HCT116 (cell line): ENCODE measurements around the gene CASR. TPM values are rescaled to one million over a fixed set of nuclear protein-coding genes. Genes with fewer than 3 reads are reported as not detected.
A peak's percentile ranks its signal among the peaks of the same experiment; 100 is the strongest.

Experiments used
- ATAC-seq: fragments of 200-7000 bp; cut with Tn5 transposase; 2 replicates; pipeline ENCODE4 v1.9.1; 2020; ENCODE audit warnings: mild to moderate bottlenecking, moderate library complexity
- BruUV-seq: library from RNA; stranded (reverse); fragments of 400-500 nt; replicated peaks from 2 replicates; lab custom pipeline; 2021; lab: Mats Ljungman, UMichigan
- CTCF ChIA-PET: fragments of 300-600 bp; sonication (Branson Sonifier 250); formaldehyde crosslinking; loops from one replicate; lab custom pipeline; 2021; ENCODE audit warnings: antibody characterized with exemption; lab: Charles Lee
- POLR2A ChIA-PET: fragments of 300-600, 350-600 bp; sonication (Branson Sonifier 250); formaldehyde crosslinking; loops from one replicate; lab custom pipeline; 2021; ENCODE audit warnings: antibody characterized with exemption; lab: Charles Lee
- RAD21 ChIA-PET, 2 experiments: fragments of 300-600 bp; sonication (Branson Sonifier 250); formaldehyde crosslinking; loops; one replicate each; lab custom pipeline; 2023; ENCODE audit warnings: low total read pairs in 2 of 2; ENCODE audit not compliant: uncharacterized antibody in 2 of 2, unreplicated experiment in 2 of 2, low non-redundant PET in 1 of 2; lab: Charles Lee
- DNase-seq: peaks from one replicate; pipeline ENCODE4 v3.0.0-alpha.2; 2010; ENCODE audit warnings: low read depth, low spot score
- H2AFZ ChIP-seq: fragments of 200-600 bp; shearing (Covaris generic), sonication (generic); 2 replicates; pipeline ENCODE4 v1.6.1; 2017; ENCODE audit warnings: low read depth, mixed run types, mixed read lengths, antibody characterized with exemption, low read length; ENCODE audit not compliant: poor library complexity, severe bottlenecking
- H3K27ac ChIP-seq: 2 replicates; pipeline ENCODE4 v1.5.1; 2012; ENCODE audit warnings: low read depth, low read length
- H3K27me3 ChIP-seq: fragments of 200-600 bp; sonication (generic); 2 replicates; pipeline ENCODE4 v1.6.1; 2016; ENCODE audit warnings: mixed run types, low read length, mixed read lengths; ENCODE audit not compliant: insufficient read depth
- H3K36me3 ChIP-seq, 2 experiments: fragments of 200-500 bp in 1 of 2; fragments of 200-600 bp in 1 of 2; sonication (Bioruptor generic) in 1 of 2; sonication (generic) in 1 of 2; 2 replicates each; pipeline versions ENCODE4 v1.5.1 to v1.6.1; 2014 to 2016; ENCODE audit warnings: low read length in 2 of 2, inconsistent platforms in 1 of 2, mixed read lengths in 1 of 2, mixed run types in 1 of 2; ENCODE audit not compliant: insufficient read depth in 2 of 2, control insufficient read depth in 1 of 2
- H3K4me1 ChIP-seq, 2 experiments: fragments of 200-600 bp in 1 of 2; sonication (generic) in 1 of 2; 2 replicates each; pipeline versions ENCODE4 v1.5.1 to v1.6.1; 2012 to 2017; ENCODE audit warnings: low read length in 2 of 2, inconsistent platforms in 1 of 2, mild to moderate bottlenecking in 1 of 2, mixed read lengths in 1 of 2, mixed run types in 1 of 2, moderate library complexity in 1 of 2; ENCODE audit not compliant: insufficient read depth in 2 of 2, control insufficient read depth in 1 of 2
- H3K4me2 ChIP-seq: fragments of 200-600 bp; sonication (generic); 2 replicates; pipeline ENCODE4 v1.6.1; 2017; ENCODE audit warnings: mixed run types, low read length, mixed read lengths
- H3K4me3 ChIP-seq, 2 experiments: fragments of 200-600 bp in 1 of 2; sonication (generic) in 1 of 2; replicated peaks in 1 of 2; 2 replicates each; pipeline ENCODE4 v1.5.1; 2011 to 2016; ENCODE audit warnings: low read length in 2 of 2, control low read depth in 1 of 2, low read depth in 1 of 2, mild to moderate bottlenecking in 1 of 2, mixed read lengths in 1 of 2, mixed run types in 1 of 2
- H3K79me2 ChIP-seq: fragments of 200-600 bp; sonication (generic); 2 replicates; pipeline ENCODE4 v1.6.1; 2017; ENCODE audit warnings: mild to moderate bottlenecking, mixed run types, low read length, moderate library complexity, mixed read lengths; ENCODE audit not compliant: insufficient read depth
- H3K9ac ChIP-seq: fragments of 200-600 bp; sonication (generic); 2 replicates; pipeline ENCODE4 v1.6.1; 2016; ENCODE audit warnings: low read length, mixed read lengths
- H3K9me2 ChIP-seq: fragments of 200-600 bp; sonication (generic), shearing (Covaris generic); 2 replicates; pipeline ENCODE4 v1.6.1; 2017; ENCODE audit warnings: mixed run types, mild to moderate bottlenecking, moderate library complexity; ENCODE audit not compliant: insufficient read depth
- H3K9me3 ChIP-seq, 2 experiments: fragments of 200-500 bp in 1 of 2; fragments of 200-600 bp in 1 of 2; sonication (Bioruptor generic) in 1 of 2; sonication (generic) in 1 of 2; 2 replicates each; pipeline ENCODE4 v1.6.1; 2014 to 2017; ENCODE audit warnings: low read length in 2 of 2, mixed read lengths in 2 of 2, inconsistent platforms in 1 of 2, low read depth in 1 of 2, mild to moderate bottlenecking in 1 of 2, mixed run types in 1 of 2, moderate library complexity in 1 of 2; ENCODE audit not compliant: control insufficient read depth in 1 of 2, insufficient read depth in 1 of 2
- H4K20me1 ChIP-seq: fragments of 200-600 bp; sonication (generic), shearing (Covaris generic); 2 replicates; pipeline ENCODE4 v1.6.1; 2017; ENCODE audit warnings: mixed run types, mild to moderate bottlenecking, moderate library complexity; ENCODE audit not compliant: insufficient read depth
- ATF3 ChIP-seq: IDR thresholded peaks from 2 replicates; pipeline ENCODE4 v1.6.1; 2012
- CTCF ChIP-seq, 3 experiments: fragments of 200-600 bp in 1 of 3; sonication (generic) in 1 of 3; IDR thresholded peaks in 2 of 3; conservative IDR thresholded peaks in 1 of 3; 2 replicates each; pipeline ENCODE4 v1.5.1; 2012 to 2017; ENCODE audit warnings: low read depth in 2 of 3, low read length in 2 of 3, antibody characterized with exemption in 1 of 3, borderline replicate concordance in 1 of 3, control low read depth in 1 of 3, mild to moderate bottlenecking in 1 of 3, mixed read lengths in 1 of 3, mixed run types in 1 of 3, moderate library complexity in 1 of 3; ENCODE audit not compliant: insufficient read depth in 1 of 3
- ELF1 ChIP-seq: IDR thresholded peaks from 2 replicates; pipeline ENCODE4 v1.6.1; 2012; ENCODE audit warnings: low read depth, borderline replicate concordance
- POLR2AphosphoS5 ChIP-seq: IDR thresholded peaks from 2 replicates; pipeline ENCODE4 v1.6.1; 2011; ENCODE audit warnings: mild to moderate bottlenecking, low read depth, low read length, moderate library complexity
- RAD21 ChIP-seq: IDR thresholded peaks from 2 replicates; pipeline ENCODE4 v1.6.1; 2012; ENCODE audit warnings: low read depth, mild to moderate bottlenecking
- SIN3A ChIP-seq: IDR thresholded peaks from 2 replicates; pipeline ENCODE4 v1.6.1; 2012; ENCODE audit warnings: low read depth
- SRF ChIP-seq: IDR thresholded peaks from 2 replicates; pipeline ENCODE4 v1.6.1; 2012; ENCODE audit warnings: low read depth
- YY1 ChIP-seq: IDR thresholded peaks from 2 replicates; pipeline ENCODE4 v1.6.1; 2011; ENCODE audit warnings: low read length, low read depth, moderate library complexity, mild to moderate bottlenecking; ENCODE audit not compliant: insufficient replicate concordance; ENCODE audit errors: extremely low read depth
- ZNF274 ChIP-seq: fragments of 200-500 bp; sonication (Bioruptor generic); IDR thresholded peaks from 2 replicates; pipeline ENCODE4 v1.6.1; 2014; ENCODE audit warnings: mild to moderate bottlenecking, low read depth, low read length, inconsistent platforms
- intact Hi-C: fragments of 100-400 bp; cut with micrococcal nuclease; formaldehyde crosslinking; loops from 2 replicates; pipeline ENCODE4 v1.10.0; 2022
- total RNA-seq: library from RNA; stranded (reverse); gene quantifications from one replicate; pipeline ENCODE4 v1.2.1, GENCODE V29; 2021; ENCODE audit not compliant: unreplicated experiment

CASR gene
- total RNA-seq, 1 experiment from 2014 or later = not detected

GRCh38 chr3:122258757-122259371, 75.4 kb downstream of the CASR start:
- no peaks in the 10 kb centered on the region for H3K9me3 ChIP-seq
- H3K27ac ChIP-seq = no peak overlapping the region
- peak overlapping the region; percentile 83 for H2AFZ ChIP-seq
- ChIA-PET CTCF (interaction anchor here (0.6 to 4.0 kb wide), 9 partner anchors 19 to 713 kb away, joined by 3 to 50 read pairs (median 3); partner anchors contain the start of gene POLQ), POLR2A (interaction anchor here (1.0 kb wide), 1 partner anchor 713 kb away, joined by 4 read pairs; the partner anchor contains the start of gene POLQ), RAD21 (interaction anchor here (0.5 to 1.1 kb wide), 3 partner anchors 157 to 712 kb away, joined by 3 to 5 read pairs (median 4); partner anchors contain the start of gene POLQ (in 1 of the 2))
- ATAC-seq (peak; percentile 99), DNase-seq (peak; percentile 53)
- intact Hi-C loops = loop anchor here (1.0 to 10.0 kb wide), 3 partner anchors 158 to 713 kb away; no protein-coding TSS in a partner anchor
- H3K79me2 ChIP-seq = no peaks in the 10 kb centered on the region
- H4K20me1 ChIP-seq = no peaks in the 10 kb centered on the region
- H3K4me2 ChIP-seq = peak overlapping the region; percentile 7; the same call in 1 of the 2 replicates
- no peaks in the 10 kb centered on the region for H3K36me3 ChIP-seq
- no TSS peak for BruUV-seq
- no peak overlapping the region for H3K9ac ChIP-seq
- H3K9me2 ChIP-seq = no peaks in the 10 kb centered on the region
- TF ChIP-seq CTCF (IDR thresholded peaks at IDR 0.05 in 2 of 3, conservative IDR thresholded peaks at IDR 0.05 in 1 of 3; ENCODE audit: borderline replicate concordance in 1 of 3, insufficient read depth in 1 of 3, low read depth in 2 of 3, low read length in 2 of 3) (peak; percentile 76 to 77 (median 76)), ATF3 (no peak), ELF1 (no peak), SIN3A (no peak), ZNF274 (no peak), POLR2AphosphoS5 (no peak), RAD21 (peak; percentile 90), YY1 (no peak), SRF (no peak)
- TF ChIP-seq, all 23 proteins: peak for 2
- Histone ChIP-seq H3K27me3 (no peaks in the 10 kb centered on the region), H3K4me1 (0 out of 4 replicates have a peak, but pooled peaks cover 0 to 3% of the 10 kb centered on the region in 2 experiments), H3K4me3 (no peak overlapping the region)
